Gastrocnemius medialis (tissue), 4 donors: ENCODE results near the gene LRSAM1. TPM values are rescaled to one million over a fixed set of nuclear protein-coding genes. Genes with fewer than 3 reads are reported as not detected.

Source experiments
- ATAC-seq, 2 donors: fragments of 150-250 bp; one replicate each; pipeline ENCODE4 v1.9.1; 2016
- DNase-seq, 2 donors: peaks; one replicate each; pipeline ENCODE4 v3.0.0-alpha.2; 2019
- H3K27ac ChIP-seq, 4 donors: fragments of 200-600 bp; sonication (generic); 1 replicate in 1 of 4; 2 replicates in 3 of 4; pipeline ENCODE4 v1.5.1; 2016 to 2018; ENCODE audit warnings: mild to moderate bottlenecking in 2 of 4, moderate library complexity in 1 of 4
- H3K27me3 ChIP-seq, 3 donors: fragments of 200-600 bp; sonication (generic) in 2 of 3; 1 replicate in 1 of 3; 2 replicates in 2 of 3; pipeline versions ENCODE4 v1.5.1 to v1.6.0; 2016 to 2019; ENCODE audit warnings: mild to moderate bottlenecking in 1 of 3, moderate library complexity in 1 of 3
- H3K36me3 ChIP-seq, 2 donors: fragments of 200-600 bp; sonication (generic) in 1 of 2; one replicate each; pipeline ENCODE4 v1.5.1; 2017 to 2018
- H3K4me1 ChIP-seq, 2 donors: fragments of 200-600 bp; sonication (generic) in 1 of 2; one replicate each; pipeline ENCODE4 v1.5.1; 2016 to 2017; ENCODE audit warnings: mild to moderate bottlenecking in 2 of 2
- H3K4me3 ChIP-seq, 4 donors: fragments of 200-600 bp; sonication (generic) in 3 of 4; 1 replicate in 1 of 4; 2 replicates in 3 of 4; pipeline ENCODE4 v1.5.1; 2016 to 2019; ENCODE audit warnings: mild to moderate bottlenecking in 2 of 4
- H3K9me3 ChIP-seq, 3 donors: fragments of 200-600 bp; sonication (generic) in 2 of 3; 1 replicate in 1 of 3; 2 replicates in 2 of 3; pipeline ENCODE4 v1.5.1; 2016 to 2019
- CTCF ChIP-seq, 5 experiments: fragments of 450-650 bp in 3 of 5; fragments of 200-600 bp in 2 of 5; sonication (generic) in 2 of 5; IDR thresholded peaks in 4 of 5; conservative IDR thresholded peaks in 1 of 5; 1 replicate in 4 of 5; 2 replicates in 1 of 5; pipeline ENCODE4 v1.5.1; 2016 to 2019; ENCODE audit warnings: antibody characterized with exemption in 5 of 5, mild to moderate bottlenecking in 3 of 5, moderate library complexity in 3 of 5
- POLR2A ChIP-seq, 2 donors: fragments of 450-650 bp; IDR thresholded peaks; one replicate each; pipeline ENCODE4 v1.6.1; 2017; ENCODE audit warnings: antibody characterized with exemption in 2 of 2, mild to moderate bottlenecking in 2 of 2, moderate library complexity in 2 of 2
- in situ Hi-C, 4 donors: fragments of 200-750 bp; cut with MboI; loops; one replicate each; pipeline versions ENCODE4 v1.15.0 to v1.8.0; 2017; ENCODE audit warnings: low sequenced_read_pairs in 4 of 4
- intact Hi-C: fragments of 100-400 bp; cut with DNase I; formaldehyde crosslinking; loops from one replicate; pipeline ENCODE4 v1.15.1; 2023; ENCODE audit warnings: low total_unique reads
- total RNA-seq, 4 donors: library from RNA; depleted of rRNA; stranded (reverse); fragments of >200 nt; gene quantifications; one replicate each; pipeline versions ENCODE4 v1.1.0 to v1.2.3, GENCODE V29; 2016

LRSAM1 gene
- total RNA-seq, 4 donors from 2014 or later: 10.2 to 17.3 (median 16.1) TPM

GRCh38 chr9:127446713-127447415 is 4.4 kb upstream of the LRSAM1 start:
- TF ChIP-seq CTCF (IDR thresholded peaks at IDR 0.05 in 4 of 5, conservative IDR thresholded peaks at IDR 0.05 in 1 of 5): no peak
- TF ChIP-seq POLR2A (IDR thresholded peaks at IDR 0.05): no peak
- ATAC-seq (no peak), DNase-seq (no peak)
- H3K4me3 ChIP-seq: no peak overlapping the region
- no peaks in the 10 kb centered on the region for H3K9me3 ChIP-seq
- peaks cover 19 to 21% of the 10 kb centered on the region in 2 donors for H3K4me1 ChIP-seq
- in situ Hi-C loops (no loop called here), intact Hi-C loops (no loop called here)
- peaks cover 0 to 76% of the 10 kb centered on the region in 2 donors for H3K36me3 ChIP-seq
- peak overlapping the region in 3 of 4 donors; percentile 10 to 33 (median 16) for H3K27ac ChIP-seq
- H3K27me3 ChIP-seq: no peaks in the 10 kb centered on the region

- no peak for TF ChIP-seq POLR2A (IDR thresholded peaks at IDR 0.05)
- TF ChIP-seq CTCF (IDR thresholded peaks at IDR 0.05 in 4 of 5, conservative IDR thresholded peaks at IDR 0.05 in 1 of 5): no peak
- ATAC-seq (no peak), DNase-seq (no peak)
- Histone ChIP-seq H3K4me3 (no peak overlapping the region), H3K9me3 (no peaks in the 10 kb centered on the region), H3K4me1 (peaks cover 26 to 28% of the 10 kb centered on the region in 2 donors), H3K27me3 (no peaks in the 10 kb centered on the region), H3K36me3 (peaks cover 0 to 69% of the 10 kb centered on the region in 2 donors), H3K27ac (peak overlapping the region in 2 of 4 donors; percentile 33 to 94)
- in situ Hi-C loops: no loop called here
- intact Hi-C loops: no loop called here
Observed at GRCh38 chr9:127447416-127448111, 3.7 kb upstream of the LRSAM1 start.

GRCh38 chr9:127448112-127448805 is 3.1 kb upstream of the LRSAM1 start:
- DNase-seq (no peak), ATAC-seq (no peak)
- Histone ChIP-seq H3K27ac (peak overlapping the region; percentile 93 to 97 (median 94)), H3K4me3 (no peak overlapping the region), H3K4me1 (peaks cover 33 to 35% of the 10 kb centered on the region in 2 donors), H3K36me3 (peaks cover 0 to 62% of the 10 kb centered on the region in 2 donors), H3K9me3 (no peaks in the 10 kb centered on the region), H3K27me3 (no peaks in the 10 kb centered on the region)
- intact Hi-C loops (no loop called here), in situ Hi-C loops (no loop called here)
- TF ChIP-seq CTCF (IDR thresholded peaks at IDR 0.05 in 4 of 5, conservative IDR thresholded peaks at IDR 0.05 in 1 of 5) (no peak), POLR2A (IDR thresholded peaks at IDR 0.05) (no peak)

- intact Hi-C loops (no loop called here), in situ Hi-C loops (no loop called here)
- ATAC-seq: no peak
- H3K36me3 ChIP-seq: peaks cover 0 to 55% of the 10 kb centered on the region in 2 donors
- peaks cover 33 to 38% of the 10 kb centered on the region in 2 donors for H3K4me1 ChIP-seq
- H3K4me3 ChIP-seq: peak overlapping the region; percentile 76 to 97 (median 88)
- no peaks in the 10 kb centered on the region for H3K9me3 ChIP-seq
- H3K27me3 ChIP-seq: no peaks in the 10 kb centered on the region
- TF ChIP-seq CTCF (IDR thresholded peaks at IDR 0.05 in 4 of 5, conservative IDR thresholded peaks at IDR 0.05 in 1 of 5) (no peak), POLR2A (IDR thresholded peaks at IDR 0.05) (no peak)
- DNase-seq: no peak
- H3K27ac ChIP-seq: peak overlapping the region; percentile 93 to 97 (median 94)
Observed at GRCh38 chr9:127449332-127449966, 1.9 kb upstream of the LRSAM1 start.
